ENCODE data around the gene ZNF467.

ZNF467 gene

GRCh38 chr7:149808311-149808710 lies 34.9 kb upstream of the ZNF467 start:
- DNase-seq (ENCODE audit: low spot score), result no peak

DNA sequence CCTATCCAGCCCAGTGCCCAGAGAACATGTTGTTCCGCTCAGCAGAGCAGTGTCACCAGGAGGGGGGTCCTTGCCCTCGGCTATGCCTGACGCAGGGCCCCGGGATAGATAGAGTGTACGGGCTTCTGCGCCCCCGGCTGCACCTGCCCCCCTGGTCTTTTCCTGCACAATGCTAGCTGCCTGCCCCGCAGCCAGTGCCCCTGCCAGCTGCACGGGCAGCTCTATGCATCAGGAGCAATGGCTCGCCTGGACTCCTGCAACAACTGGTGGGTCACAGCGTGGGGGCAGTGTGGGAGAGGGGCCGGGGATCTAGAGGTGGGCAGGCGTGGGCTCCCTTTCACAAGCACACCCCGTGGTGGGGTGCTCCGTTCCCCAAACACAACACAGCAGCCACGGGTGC lies 33.3 kb upstream of the ZNF467 start:
- DNase-seq (ENCODE audit: low spot score), result no peak

GRCh38 chr7:149804106-149804505 lies 30.7 kb upstream of the ZNF467 start:
- no peak for DNase-seq (ENCODE audit: low spot score)

DNA sequence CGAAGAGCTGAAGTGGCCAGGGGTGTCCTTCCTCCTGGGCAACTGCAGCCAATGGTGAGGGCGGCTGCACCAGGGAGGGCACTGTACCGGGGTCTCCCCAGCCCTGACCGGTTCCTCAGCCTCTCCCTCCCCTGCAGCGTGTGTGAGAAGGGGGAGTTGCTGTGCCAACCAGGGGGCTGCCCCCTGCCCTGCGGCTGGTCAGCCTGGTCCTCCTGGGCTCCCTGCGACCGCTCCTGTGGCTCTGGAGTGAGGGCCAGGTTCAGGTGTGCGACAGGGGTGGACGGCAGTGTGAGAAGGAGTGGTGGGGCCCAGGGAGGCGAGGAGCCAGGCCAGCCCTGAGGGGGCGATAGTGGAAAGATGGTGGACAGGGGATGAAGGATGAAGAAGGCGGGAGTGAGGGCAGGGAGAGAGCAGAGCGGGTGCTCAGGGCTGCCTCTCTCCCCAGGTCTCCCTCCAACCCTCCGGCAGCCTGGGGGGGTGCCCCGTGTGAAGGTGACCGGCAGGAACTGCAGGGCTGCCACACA lies 30.2 kb upstream of the ZNF467 start:
- DNase-seq (ENCODE audit: low spot score), result no peak

- no peak for DNase-seq (ENCODE audit: low spot score)
Observed at GRCh38 chr7:149802966-149803365, 29.6 kb upstream of the ZNF467 start.

DNA sequence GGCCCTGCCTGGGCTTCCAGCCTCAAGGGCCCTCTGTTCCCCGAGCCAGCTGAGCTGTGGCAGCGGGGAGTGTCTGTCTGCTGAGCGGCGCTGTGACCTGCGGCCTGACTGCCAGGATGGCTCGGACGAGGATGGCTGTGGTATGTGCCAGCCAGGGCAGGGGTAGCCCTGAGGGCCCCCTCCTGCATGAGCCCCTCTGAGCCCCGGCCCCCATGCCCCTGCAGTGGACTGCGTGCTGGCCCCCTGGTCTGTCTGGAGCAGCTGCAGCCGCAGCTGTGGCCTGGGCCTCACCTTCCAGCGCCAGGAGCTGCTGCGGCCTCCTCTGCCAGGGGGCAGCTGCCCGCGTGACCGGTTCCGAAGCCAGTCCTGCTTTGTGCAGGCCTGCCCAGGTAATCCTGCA lies 28.4 kb upstream of the ZNF467 start:
- DNase-seq (ENCODE audit: low spot score), result no peak

DNA sequence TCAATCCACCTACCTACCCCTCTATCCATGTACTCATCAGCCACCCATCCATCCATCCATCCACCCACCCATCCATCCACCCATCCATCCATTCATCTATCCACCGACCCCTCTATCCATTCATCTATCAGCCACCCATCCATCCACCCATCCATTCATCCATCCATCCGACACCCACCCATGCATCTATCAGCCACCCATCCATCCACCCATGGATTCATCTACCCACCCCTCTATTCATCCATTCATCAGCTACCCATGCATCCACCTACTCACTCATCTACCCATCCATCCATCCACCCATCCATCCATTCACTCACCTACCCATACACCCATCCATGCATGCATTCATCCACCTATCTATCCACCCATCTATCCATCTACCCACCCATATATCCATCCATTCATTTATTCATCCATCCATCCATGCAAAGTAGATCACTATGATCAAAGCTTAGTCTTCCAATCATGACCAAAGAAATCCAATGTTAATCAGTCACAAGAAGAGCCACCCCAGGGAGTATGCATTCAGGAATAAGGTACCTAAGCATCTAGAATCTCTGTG lies 27.7 kb upstream of the ZNF467 start:
- DNase-seq (ENCODE audit: low spot score), result no peak

- DNase-seq (ENCODE audit: low spot score), result no peak
Observed at GRCh38 chr7:149800169-149800555, 26.8 kb upstream of the ZNF467 start.

DNA sequence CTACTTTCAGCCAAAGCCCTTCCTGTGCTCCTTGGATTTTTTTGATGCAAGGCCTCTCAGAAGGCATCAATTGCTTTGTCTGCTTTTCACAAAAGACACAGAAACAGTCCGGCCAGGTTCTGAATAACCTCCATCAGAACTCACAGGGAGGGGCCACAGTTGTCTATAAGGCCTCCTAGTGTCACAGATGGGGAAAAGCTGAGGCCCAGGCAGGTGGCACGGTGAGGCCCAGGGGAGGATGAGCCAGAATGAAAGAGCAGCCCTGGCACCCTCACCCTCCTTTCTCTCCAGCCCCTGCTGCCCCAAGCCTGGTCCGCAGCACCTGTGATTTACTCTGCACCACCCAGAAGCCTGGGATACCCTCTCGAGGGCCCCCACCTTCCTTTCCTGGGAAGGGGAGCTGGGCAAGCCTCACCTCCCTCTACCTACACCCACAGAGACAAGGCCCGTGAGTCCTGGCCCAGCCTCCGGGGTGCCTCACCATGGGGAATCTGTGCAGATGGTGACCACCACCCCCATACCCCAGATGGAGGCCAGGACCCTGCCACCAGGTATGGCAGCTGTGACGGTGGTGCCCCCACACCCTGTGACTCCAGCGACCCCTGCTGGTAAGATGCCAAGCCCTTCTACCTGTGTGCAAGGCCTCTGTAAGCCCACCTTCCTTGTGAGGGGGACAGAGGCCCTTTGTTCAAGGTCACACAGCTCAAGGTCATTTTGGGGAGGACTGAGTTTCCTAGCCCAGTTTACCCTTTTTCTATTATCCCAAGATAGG lies 26.2 kb upstream of the ZNF467 start:
- DNase-seq (ENCODE audit: low spot score), result no peak

- DNase-seq (ENCODE audit: low spot score), result no peak
Observed at GRCh38 chr7:149797771-149798170, 24.4 kb upstream of the ZNF467 start.

DNA sequence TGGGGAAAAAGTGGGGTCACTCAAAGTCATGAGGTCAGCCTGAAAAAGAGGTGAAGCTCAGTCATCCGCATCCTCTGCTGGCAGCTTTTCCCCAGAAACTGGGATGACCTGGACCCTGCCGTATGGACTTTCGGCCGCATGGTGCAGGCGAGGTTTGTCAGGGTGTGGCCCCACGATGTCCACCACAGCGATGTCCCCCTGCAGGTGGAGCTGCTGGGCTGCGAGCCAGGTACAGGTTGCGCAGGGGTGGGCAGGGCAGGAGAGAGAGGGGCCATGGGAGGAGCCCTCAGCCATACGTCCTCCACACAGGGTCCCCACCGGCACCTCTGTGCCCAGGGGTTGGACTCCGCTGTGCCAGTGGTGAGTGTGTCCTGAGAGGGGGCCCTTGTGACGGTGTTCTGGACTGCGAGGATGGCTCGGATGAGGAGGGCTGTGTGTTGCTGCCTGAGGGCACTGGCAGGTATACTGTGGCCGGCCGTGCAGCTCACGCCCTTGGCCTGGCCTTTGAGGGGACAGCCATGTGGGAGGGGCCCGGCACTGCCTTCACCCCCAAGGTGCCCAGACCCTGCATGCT lies 23.0 kb upstream of the ZNF467 start:
- no peak for DNase-seq (ENCODE audit: low spot score)

DNA sequence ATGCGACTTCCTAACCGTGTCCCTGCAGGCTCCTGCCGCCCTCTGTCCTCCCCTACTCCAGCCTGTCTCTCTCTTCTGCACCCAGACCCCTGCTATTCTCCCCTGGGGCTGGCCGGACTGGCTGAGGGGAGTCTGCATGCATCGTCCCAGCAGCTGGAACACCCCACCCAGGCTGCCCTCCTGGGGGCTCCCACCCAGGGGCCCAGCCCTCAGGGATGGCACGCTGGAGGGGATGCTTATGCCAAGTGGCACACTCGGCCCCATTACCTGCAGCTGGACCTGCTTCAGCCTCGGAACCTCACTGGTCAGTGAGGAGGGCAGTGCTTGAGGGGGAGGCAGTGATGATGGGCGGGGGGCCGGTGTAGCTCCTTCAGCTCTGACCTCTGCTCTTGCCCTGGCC lies 21.7 kb upstream of the ZNF467 start:
- DNase-seq (ENCODE audit: low spot score), result no peak

GRCh38 chr7:149794661-149795060 lies 21.3 kb upstream of the ZNF467 start:
- DNase-seq (ENCODE audit: low spot score), result peak; percentile 24

DNA sequence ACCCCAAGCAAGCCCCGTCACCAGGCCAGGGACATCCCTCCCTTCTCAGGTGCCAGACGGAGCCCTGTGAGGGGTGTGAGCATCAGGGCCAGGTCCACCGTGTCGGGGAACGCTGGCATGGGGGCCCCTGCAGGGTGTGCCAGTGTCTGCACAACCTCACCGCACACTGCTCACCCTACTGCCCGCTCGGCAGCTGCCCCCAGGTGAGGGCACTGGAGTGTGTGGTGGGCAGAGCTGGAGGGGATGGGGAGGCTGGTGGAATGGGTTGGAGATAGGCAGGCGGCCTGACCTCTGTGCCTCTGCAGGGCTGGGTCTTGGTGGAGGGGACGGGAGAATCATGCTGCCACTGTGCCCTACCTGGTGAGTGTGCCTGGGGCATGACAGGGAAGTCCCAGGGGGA lies 19.9 kb upstream of the ZNF467 start:
- DNase-seq (ENCODE audit: low spot score), result no peak

DNA sequence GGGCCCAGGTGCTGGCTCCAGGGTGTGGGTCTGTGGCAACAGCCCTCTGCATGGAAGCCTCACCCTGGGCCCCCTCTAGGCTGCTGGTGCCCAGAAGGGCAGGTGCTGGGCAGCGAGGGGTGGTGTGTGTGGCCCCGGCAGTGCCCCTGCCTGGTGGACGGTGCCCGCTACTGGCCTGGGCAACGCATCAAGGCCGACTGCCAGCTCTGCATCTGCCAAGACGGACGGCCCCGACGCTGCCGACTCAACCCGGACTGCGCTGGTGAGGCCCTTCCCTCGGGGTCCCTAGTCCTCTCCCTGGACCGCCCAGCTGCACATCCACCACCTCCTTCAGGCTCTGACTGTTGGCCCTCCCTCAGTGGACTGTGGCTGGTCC lies 18.8 kb upstream of the ZNF467 start:
- DNase-seq (ENCODE audit: low spot score), result no peak

GRCh38 chr7:149791411-149792219 lies 18.2 kb upstream of the ZNF467 start:
- no peak for DNase-seq (ENCODE audit: low spot score)

DNA sequence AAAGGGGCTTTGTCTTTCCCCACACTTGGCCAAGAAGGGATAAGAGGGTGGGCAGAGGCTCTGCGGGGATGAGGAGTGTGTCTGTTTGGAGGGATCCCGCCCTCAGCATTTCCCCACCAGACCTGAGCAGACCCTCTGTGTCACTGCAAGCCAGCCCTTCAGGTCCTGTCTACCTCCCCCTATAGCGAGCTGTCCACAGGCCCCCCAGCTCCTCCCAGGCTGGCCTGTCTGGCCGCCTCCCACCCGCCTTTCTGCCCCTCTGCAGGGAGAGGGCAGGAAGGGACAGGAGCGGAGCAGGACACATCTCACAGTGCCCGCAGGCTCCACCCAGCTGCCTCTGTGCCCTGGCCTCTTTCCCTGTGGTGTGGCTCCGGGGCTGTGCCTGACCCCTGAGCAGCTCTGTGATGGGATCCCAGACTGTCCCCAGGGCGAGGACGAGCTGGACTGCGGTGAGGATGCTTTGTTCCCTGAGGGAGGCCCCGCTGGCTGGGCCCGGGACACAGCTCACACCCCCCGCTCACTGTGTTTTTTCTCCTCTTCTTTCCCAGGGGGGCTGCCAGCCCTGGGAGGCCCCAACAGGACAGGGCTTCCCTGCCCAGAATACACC lies 17.5 kb upstream of the ZNF467 start:
- no peak for DNase-seq (ENCODE audit: low spot score)

DNA sequence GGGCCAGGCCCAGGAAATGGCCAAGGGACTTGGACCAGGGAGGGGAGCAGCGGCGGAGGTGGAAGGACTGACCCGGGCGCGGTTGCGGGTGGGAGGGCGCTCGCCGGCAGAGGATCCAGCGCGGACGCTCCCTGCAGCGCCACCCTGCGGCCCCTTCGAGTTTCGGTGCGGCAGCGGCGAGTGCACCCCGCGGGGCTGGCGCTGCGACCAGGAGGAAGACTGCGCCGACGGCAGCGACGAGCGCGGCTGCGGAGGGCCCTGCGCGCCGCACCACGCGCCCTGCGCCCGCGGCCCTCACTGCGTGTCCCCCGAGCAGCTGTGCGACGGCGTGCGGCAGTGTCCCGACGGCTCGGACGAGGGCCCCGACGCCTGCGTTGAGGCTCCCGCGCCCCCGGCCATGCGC lies 16.8 kb upstream of the ZNF467 start:
- DNase-seq (ENCODE audit: low spot score), result no peak

GRCh38 chr7:149789101-149789500 lies 15.7 kb upstream of the ZNF467 start:
- no peak for DNase-seq (ENCODE audit: low spot score)

DNA sequence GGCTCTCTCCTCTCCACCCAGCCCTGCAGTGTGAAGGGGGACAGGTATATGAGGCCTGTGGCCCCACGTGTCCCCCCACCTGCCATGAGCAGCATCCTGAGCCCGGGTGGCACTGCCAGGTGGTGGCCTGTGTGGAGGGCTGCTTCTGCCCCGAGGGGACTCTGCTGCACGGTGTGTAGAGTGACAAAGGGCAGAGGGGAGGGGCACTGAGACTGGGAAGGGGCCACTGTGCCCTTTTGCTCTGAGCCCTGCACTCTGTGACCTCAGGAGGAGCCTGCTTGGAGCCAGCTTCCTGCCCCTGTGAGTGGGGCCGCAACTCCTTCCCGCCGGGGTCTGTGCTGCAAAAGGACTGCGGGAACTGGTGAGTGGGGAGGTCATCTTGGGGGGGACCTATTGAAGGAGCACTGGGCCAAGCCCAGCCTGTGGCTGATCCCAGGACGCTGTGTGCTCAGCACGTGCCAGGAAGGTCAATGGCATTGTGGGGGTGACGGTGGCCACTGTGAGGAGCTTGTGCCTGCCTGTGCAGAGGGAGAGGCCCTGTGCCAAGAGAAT lies 15.0 kb upstream of the ZNF467 start:
- no peak for DNase-seq (ENCODE audit: low spot score)
